Liver (tissue), 3 donors: ENCODE measurements around the gene KRTAP12-4.

ENCODE experiments used
- ATF3 ChIP-seq: IDR thresholded peaks from 2 replicates; pipeline ENCODE4 v1.6.1; 2016; ENCODE audit warnings: antibody characterized with exemption
- CTCF ChIP-seq: fragments of 150-350 bp; IDR thresholded peaks from 2 replicates; pipeline ENCODE4 v1.5.1; 2017; ENCODE audit warnings: improper control_type of control experiment, low read depth, low read length; ENCODE audit not compliant: missing input control
- EGR1 ChIP-seq, 2 donors: IDR thresholded peaks; 2 replicates each; pipeline ENCODE4 v1.6.1; 2016 to 2018; ENCODE audit warnings: antibody characterized with exemption in 2 of 2, low read depth in 2 of 2
- MAX ChIP-seq: IDR thresholded peaks from 2 replicates; pipeline ENCODE4 v1.6.1; 2016; ENCODE audit warnings: antibody characterized with exemption
- NR2F2 ChIP-seq: IDR thresholded peaks from 2 replicates; pipeline ENCODE4 v1.6.1; 2016; ENCODE audit warnings: antibody characterized with exemption
- SP1 ChIP-seq: IDR thresholded peaks from 2 replicates; pipeline ENCODE4 v1.6.1; 2018; ENCODE audit warnings: antibody characterized with exemption, mild to moderate bottlenecking
- donor health status: healthy.
- donor health status: healthy.

- no peak for TF ChIP-seq EGR1 (IDR thresholded peaks at IDR 0.05; ENCODE audit: low read depth in 2 of 2)
- no peak for TF ChIP-seq CTCF
- TF ChIP-seq MAX = no peak
- no peak for TF ChIP-seq ATF3
- no peak for TF ChIP-seq NR2F2
- no peak for TF ChIP-seq SP1
These were observed 15.2 kb downstream of the KRTAP12-4 start for GRCh38 chr21:44639331-44639655.
